GM12878 (cell line): ENCODE measurements around the gene KCNK5. TPM values are rescaled to one million over a fixed set of nuclear protein-coding genes. Genes with fewer than 3 reads are reported as not detected.

Experiments used
- ATAC-seq: fragments of 200-7000 bp; cut with Tn5 transposase; 3 replicates; pipeline ENCODE4 v1.9.1; 2020; ENCODE audit warnings: mild to moderate bottlenecking, moderate library complexity
- BruUV-seq: library from RNA; stranded (reverse); fragments of 400-500 nt; replicated peaks from 2 replicates; lab custom pipeline; 2021; lab: Mats Ljungman, UMichigan
- CTCF ChIA-PET: fragments of 300-600 bp; sonication (Branson Sonifier 250); formaldehyde crosslinking; extraction: SDS; loops from one replicate; lab custom pipeline; 2021; ENCODE audit warnings: inconsistent platforms; lab: Yijun Ruan, JAX
- POLR2A ChIA-PET: fragments of 350-600 bp; formaldehyde crosslinking; extraction: SDS; loops from one replicate; lab custom pipeline; 2021; ENCODE audit warnings: inconsistent platforms; lab: Charles Lee
- RAD21 ChIA-PET: fragments of 300-600 bp; sonication (Branson Sonifier 250); formaldehyde crosslinking; loops from one replicate; lab custom pipeline; 2023; ENCODE audit warnings: antibody characterized with exemption; ENCODE audit not compliant: unreplicated experiment; lab: Charles Lee
- SMC1A ChIA-PET: fragments of 300-600 bp; sonication (Branson Sonifier 250); formaldehyde crosslinking; loops from one replicate; lab custom pipeline; 2023; ENCODE audit not compliant: unreplicated experiment, uncharacterized antibody; lab: Charles Lee
- DNase-seq: peaks from one replicate; pipeline ENCODE4 v3.0.0-alpha.2; 2011; ENCODE audit warnings: low read depth, low spot score
- FAIRE-seq: peaks from 3 replicates; lab custom pipeline; 2011; peaks lifted over from hg19 to GRCh38; lab: Jason Lieb, UNC
- H2AFZ ChIP-seq: 2 replicates; pipeline ENCODE4 v1.6.0; 2011; ENCODE audit warnings: low read depth, low read length, control low read depth; ENCODE audit not compliant: control insufficient read depth
- H3K27ac ChIP-seq: 2 replicates; pipeline ENCODE4 v1.5.1; 2011; ENCODE audit warnings: control low read depth; ENCODE audit not compliant: control insufficient read depth, insufficient read depth
- H3K27me3 ChIP-seq, 2 experiments: replicated peaks in 1 of 2; 2 replicates each; pipeline versions ENCODE4 v1.6.0 to v1.6.1; 2011; ENCODE audit warnings: low read length in 1 of 2; ENCODE audit not compliant: control insufficient read depth in 2 of 2, insufficient read depth in 2 of 2
- H3K36me3 ChIP-seq, 2 experiments: 2 replicates each; pipeline ENCODE4 v1.5.1; 2011; ENCODE audit warnings: low read length in 1 of 2; ENCODE audit not compliant: control insufficient read depth in 2 of 2, insufficient read depth in 2 of 2
- H3K4me1 ChIP-seq: 2 replicates; pipeline ENCODE4 v1.6.1; 2011; ENCODE audit warnings: mild to moderate bottlenecking, low read length, moderate library complexity, mixed read lengths; ENCODE audit not compliant: control insufficient read depth, insufficient read depth
- H3K4me2 ChIP-seq: 2 replicates; pipeline ENCODE4 v1.6.0; 2011; ENCODE audit warnings: control low read depth; ENCODE audit not compliant: control insufficient read depth, insufficient read depth
- H3K4me3 ChIP-seq: fragments of 200-600 bp; sonication (generic); 2 replicates; pipeline ENCODE4 v1.5.1; 2016
- H3K79me2 ChIP-seq: 2 replicates; pipeline ENCODE4 v1.6.0; 2011; ENCODE audit warnings: low read length; ENCODE audit not compliant: control insufficient read depth, insufficient read depth
- H3K9ac ChIP-seq: 2 replicates; pipeline ENCODE4 v1.8.0; 2011; ENCODE audit warnings: low read length, control low read depth, mixed read lengths; ENCODE audit not compliant: control insufficient read depth, insufficient read depth
- H3K9me3 ChIP-seq: replicated peaks from 3 replicates; pipeline ENCODE4 v1.5.1; 2011; ENCODE audit warnings: mild to moderate bottlenecking, low read length; ENCODE audit not compliant: control insufficient read depth, insufficient read depth
- H4K20me1 ChIP-seq: 2 replicates; pipeline ENCODE4 v1.6.0; 2011; ENCODE audit not compliant: control insufficient read depth, insufficient read depth
- CBFB ChIP-seq: IDR thresholded peaks from 2 replicates; pipeline ENCODE4 v1.6.1; 2016; ENCODE audit warnings: antibody characterized with exemption, low read depth
- E4F1 ChIP-seq: fragments of 450-650 bp; IDR thresholded peaks from 2 replicates; pipeline ENCODE4 v1.6.1; 2018; ENCODE audit warnings: borderline replicate concordance, mild to moderate bottlenecking; ENCODE audit not compliant: partially characterized antibody
- EP300 ChIP-seq, 2 experiments: fragments of 150-350 bp in 1 of 2; IDR thresholded peaks; 2 replicates each; pipeline ENCODE4 v1.6.1; 2011 to 2012; ENCODE audit warnings: low read depth in 2 of 2, low read length in 2 of 2, borderline replicate concordance in 1 of 2, improper control_type of control experiment in 1 of 2, inconsistent platforms in 1 of 2; ENCODE audit not compliant: control insufficient read depth in 1 of 2
- POLR2AphosphoS5 ChIP-seq: IDR thresholded peaks from 2 replicates; pipeline ENCODE4 v1.6.1; 2011; ENCODE audit warnings: mild to moderate bottlenecking, low read length, inconsistent platforms
- SMC3 ChIP-seq: IDR thresholded peaks from 2 replicates; pipeline ENCODE4 v1.6.1; 2011; ENCODE audit warnings: low read length, improper control_type of control experiment, borderline replicate concordance
- TARDBP ChIP-seq: IDR thresholded peaks from 2 replicates; pipeline ENCODE4 v1.6.1; 2016; ENCODE audit warnings: borderline replicate concordance
- WGBS: methylation state at CpG from one replicate; pipeline ENCODE4 v1.1.6; 2016; ENCODE audit warnings: low lambda C conversion rate; ENCODE audit not compliant: insufficient replicate concordance, insufficient coverage; ENCODE audit errors: missing lambda C conversion rate; 5-methylcytosine and 5-hydroxymethylcytosine counted together
- in situ Hi-C: fragments of 300-500 bp; cut with MboI; formaldehyde crosslinking; loops from 9 replicates; pipeline ENCODE4 v1.14.3; 2018; ENCODE audit warnings: mixed read lengths
- intact Hi-C: fragments of 100-400 bp; cut with micrococcal nuclease; formaldehyde crosslinking; loops from one replicate; pipeline ENCODE4 v1.14.2; 2022; ENCODE audit not compliant: unreplicated experiment
- polyA plus RNA-seq, 11 experiments: library from polyadenylated mRNA; depleted of rRNA in 4 of 11; unstranded in 6 of 11; stranded (reverse) in 5 of 11; fragments of >200 nt; fragmentation: Nextera tagmentation in 4 of 11; fragmentation: Illumina TruSeq in 1 of 11; extraction: Ambion mirVana in 4 of 11; extraction: Trizol in 1 of 11; gene quantifications; 1 replicate in 1 of 11; 2 replicates in 10 of 11; pipeline versions ENCODE4 v1.2.1 to v1.2.3, GENCODE V29; 2011 to 2016; ENCODE audit warnings: inconsistent platforms in 2 of 11, missing spikeins in 2 of 11, low read depth in 1 of 11
- total RNA-seq, 4 experiments: library from RNA; depleted of rRNA in 3 of 4; stranded (reverse); fragments of >200 nt in 3 of 4; fragmentation: Illumina TruSeq in 1 of 4; extraction: Trizol in 1 of 4; gene quantifications; 2 replicates each; pipeline versions ENCODE4 v1.2.1 to v1.2.3, GENCODE V29; 2013 to 2021

Gene KCNK5
- total and polyA plus RNA-seq, 10 of the 15 experiments (the other 5 are each of a cell fraction or from before 2014, with no cell fraction given) = 0.11 to 4.2 (median 2.1) TPM

- Histone ChIP-seq H3K79me2 (no peaks in the 10 kb centered on the region), H3K4me2 (no peak overlapping the region), H2AFZ (no peak overlapping the region), H3K27me3 (peaks cover 0 to 2% of the 10 kb centered on the region in 2 experiments; a peak in 2 of 4 replicates), H4K20me1 (no peaks in the 10 kb centered on the region), H3K27ac (no peak overlapping the region), H3K9ac (no peak overlapping the region), H3K4me3 (no peak overlapping the region), H3K36me3 (no peaks in the 10 kb centered on the region), H3K4me1 (no peaks in the 10 kb centered on the region), H3K9me3 (no peaks in the 10 kb centered on the region)
- FAIRE-seq (no peak), ATAC-seq (no peak), DNase-seq (no peak)
- no TSS peak for BruUV-seq
- intact Hi-C loops = loop anchor here (10.0 kb wide), 1 partner anchor 160 kb away; no protein-coding TSS in a partner anchor
- ChIA-PET POLR2A (no interaction called here), SMC1A (no interaction called here), RAD21 (no interaction called here), CTCF (interaction anchor here (2.2 kb wide), 1 partner anchor 148 kb away, joined by 7 read pairs; no protein-coding TSS in a partner anchor)
- WGBS = 16% methylated on average over 4 of the region's 4 CpGs
- in situ Hi-C loops = no loop called here
- TF ChIP-seq EP300 (IDR thresholded peaks at IDR 0.05; ENCODE audit: borderline replicate concordance in 1 of 2, control insufficient read depth in 1 of 2, low read depth in 2 of 2, low read length in 2 of 2) = no peak
- no peak for TF ChIP-seq SMC3
- no peak for TF ChIP-seq TARDBP
- no peak for TF ChIP-seq E4F1
- no peak for TF ChIP-seq CBFB
- TF ChIP-seq POLR2AphosphoS5 = no peak
Measured at GRCh38 chr6:39154705-39155104, 74.6 kb downstream of the KCNK5 start.
